Stomach (tissue), 4 donors: ENCODE measurements around the gene MBNL3.

Experiments used
- EP300 ChIP-seq: sonication (generic); formaldehyde crosslinking; IDR thresholded peaks from one replicate; pipeline ENCODE4 v1.6.1; 2017; ENCODE audit warnings: antibody characterized with exemption
- POLR2A ChIP-seq, 4 donors: fragments of 450-650 bp; IDR thresholded peaks; one replicate each; pipeline ENCODE4 v1.6.1; 2016; ENCODE audit warnings: antibody characterized with exemption in 4 of 4, control low read depth in 2 of 4, mild to moderate bottlenecking in 1 of 4, moderate library complexity in 1 of 4
- POLR2AphosphoS5 ChIP-seq, 3 donors: sonication (generic); formaldehyde crosslinking; IDR thresholded peaks; one replicate each; pipeline ENCODE4 v1.6.1; 2016; ENCODE audit warnings: antibody characterized with exemption in 3 of 3
- TF ChIP-seq, protein P1 (sequence below), 7 experiments: fragments of 450-650 bp in 4 of 7; fragments of 200-600 bp in 3 of 7; sonication (generic) in 3 of 7; IDR thresholded peaks; one replicate each; pipeline ENCODE4 v1.5.1; 2016 to 2019; ENCODE audit warnings: antibody characterized with exemption in 7 of 7, control low read depth in 2 of 7, mild to moderate bottlenecking in 1 of 7

DNA sequence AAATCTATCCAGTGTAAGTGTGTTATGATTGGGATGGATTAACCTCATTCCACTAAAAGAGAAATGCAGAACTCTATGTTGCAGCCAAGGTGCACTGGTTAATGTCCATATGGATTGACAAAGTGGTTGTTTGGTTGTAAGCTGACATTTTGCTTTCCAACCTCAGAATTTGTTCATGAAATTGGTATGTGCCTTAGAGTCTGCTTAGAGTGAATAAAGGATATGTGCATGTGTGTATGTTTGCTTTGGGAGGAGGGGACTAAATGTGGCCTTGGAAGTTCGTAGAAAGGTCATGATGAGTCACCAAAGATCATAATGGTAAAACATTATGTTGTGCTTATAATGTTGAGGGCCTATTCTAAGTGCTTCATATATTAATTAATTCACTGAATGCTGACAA, 44.1 kb upstream of the MBNL3 start:
- TF ChIP-seq, protein P1, sequence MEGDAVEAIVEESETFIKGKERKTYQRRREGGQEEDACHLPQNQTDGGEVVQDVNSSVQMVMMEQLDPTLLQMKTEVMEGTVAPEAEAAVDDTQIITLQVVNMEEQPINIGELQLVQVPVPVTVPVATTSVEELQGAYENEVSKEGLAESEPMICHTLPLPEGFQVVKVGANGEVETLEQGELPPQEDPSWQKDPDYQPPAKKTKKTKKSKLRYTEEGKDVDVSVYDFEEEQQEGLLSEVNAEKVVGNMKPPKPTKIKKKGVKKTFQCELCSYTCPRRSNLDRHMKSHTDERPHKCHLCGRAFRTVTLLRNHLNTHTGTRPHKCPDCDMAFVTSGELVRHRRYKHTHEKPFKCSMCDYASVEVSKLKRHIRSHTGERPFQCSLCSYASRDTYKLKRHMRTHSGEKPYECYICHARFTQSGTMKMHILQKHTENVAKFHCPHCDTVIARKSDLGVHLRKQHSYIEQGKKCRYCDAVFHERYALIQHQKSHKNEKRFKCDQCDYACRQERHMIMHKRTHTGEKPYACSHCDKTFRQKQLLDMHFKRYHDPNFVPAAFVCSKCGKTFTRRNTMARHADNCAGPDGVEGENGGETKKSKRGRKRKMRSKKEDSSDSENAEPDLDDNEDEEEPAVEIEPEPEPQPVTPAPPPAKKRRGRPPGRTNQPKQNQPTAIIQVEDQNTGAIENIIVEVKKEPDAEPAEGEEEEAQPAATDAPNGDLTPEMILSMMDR (IDR thresholded peaks at IDR 0.05), result no peak
- TF ChIP-seq EP300, result no peak
- TF ChIP-seq POLR2A (IDR thresholded peaks at IDR 0.05), result no peak
- no peak for TF ChIP-seq POLR2AphosphoS5 (IDR thresholded peaks at IDR 0.05)
